GM21529 (cell line): ENCODE measurements around the gene RIPOR1.
"Not testable (repeated sequence)": the region's sequence is repeated elsewhere in the genome, so short reads cannot be mapped to it uniquely, and the experiment has no call there.

Experiments used
- ATAC-seq: cut with Tn5 transposase; IDR thresholded peaks from one replicate; pipeline ENCODE4 v1.9.1; 2021; ENCODE audit not compliant: unreplicated experiment

RIPOR1 gene, protein sequence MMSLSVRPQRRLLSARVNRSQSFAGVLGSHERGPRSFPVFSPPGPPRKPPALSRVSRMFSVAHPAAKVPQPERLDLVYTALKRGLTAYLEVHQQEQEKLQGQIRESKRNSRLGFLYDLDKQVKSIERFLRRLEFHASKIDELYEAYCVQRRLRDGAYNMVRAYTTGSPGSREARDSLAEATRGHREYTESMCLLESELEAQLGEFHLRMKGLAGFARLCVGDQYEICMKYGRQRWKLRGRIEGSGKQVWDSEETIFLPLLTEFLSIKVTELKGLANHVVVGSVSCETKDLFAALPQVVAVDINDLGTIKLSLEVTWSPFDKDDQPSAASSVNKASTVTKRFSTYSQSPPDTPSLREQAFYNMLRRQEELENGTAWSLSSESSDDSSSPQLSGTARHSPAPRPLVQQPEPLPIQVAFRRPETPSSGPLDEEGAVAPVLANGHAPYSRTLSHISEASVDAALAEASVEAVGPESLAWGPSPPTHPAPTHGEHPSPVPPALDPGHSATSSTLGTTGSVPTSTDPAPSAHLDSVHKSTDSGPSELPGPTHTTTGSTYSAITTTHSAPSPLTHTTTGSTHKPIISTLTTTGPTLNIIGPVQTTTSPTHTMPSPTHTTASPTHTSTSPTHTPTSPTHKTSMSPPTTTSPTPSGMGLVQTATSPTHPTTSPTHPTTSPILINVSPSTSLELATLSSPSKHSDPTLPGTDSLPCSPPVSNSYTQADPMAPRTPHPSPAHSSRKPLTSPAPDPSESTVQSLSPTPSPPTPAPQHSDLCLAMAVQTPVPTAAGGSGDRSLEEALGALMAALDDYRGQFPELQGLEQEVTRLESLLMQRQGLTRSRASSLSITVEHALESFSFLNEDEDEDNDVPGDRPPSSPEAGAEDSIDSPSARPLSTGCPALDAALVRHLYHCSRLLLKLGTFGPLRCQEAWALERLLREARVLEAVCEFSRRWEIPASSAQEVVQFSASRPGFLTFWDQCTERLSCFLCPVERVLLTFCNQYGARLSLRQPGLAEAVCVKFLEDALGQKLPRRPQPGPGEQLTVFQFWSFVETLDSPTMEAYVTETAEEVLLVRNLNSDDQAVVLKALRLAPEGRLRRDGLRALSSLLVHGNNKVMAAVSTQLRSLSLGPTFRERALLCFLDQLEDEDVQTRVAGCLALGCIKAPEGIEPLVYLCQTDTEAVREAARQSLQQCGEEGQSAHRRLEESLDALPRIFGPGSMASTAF

GRCh38 chr16:67528222-67528869, at the start of gene RIPOR1:
Gene RIPOR1 (plus strand): TSS chr16:67528829. CDS start chr16:67538447, 9,618 bp downstream.
- peak; percentile 38 for ATAC-seq

DNA sequence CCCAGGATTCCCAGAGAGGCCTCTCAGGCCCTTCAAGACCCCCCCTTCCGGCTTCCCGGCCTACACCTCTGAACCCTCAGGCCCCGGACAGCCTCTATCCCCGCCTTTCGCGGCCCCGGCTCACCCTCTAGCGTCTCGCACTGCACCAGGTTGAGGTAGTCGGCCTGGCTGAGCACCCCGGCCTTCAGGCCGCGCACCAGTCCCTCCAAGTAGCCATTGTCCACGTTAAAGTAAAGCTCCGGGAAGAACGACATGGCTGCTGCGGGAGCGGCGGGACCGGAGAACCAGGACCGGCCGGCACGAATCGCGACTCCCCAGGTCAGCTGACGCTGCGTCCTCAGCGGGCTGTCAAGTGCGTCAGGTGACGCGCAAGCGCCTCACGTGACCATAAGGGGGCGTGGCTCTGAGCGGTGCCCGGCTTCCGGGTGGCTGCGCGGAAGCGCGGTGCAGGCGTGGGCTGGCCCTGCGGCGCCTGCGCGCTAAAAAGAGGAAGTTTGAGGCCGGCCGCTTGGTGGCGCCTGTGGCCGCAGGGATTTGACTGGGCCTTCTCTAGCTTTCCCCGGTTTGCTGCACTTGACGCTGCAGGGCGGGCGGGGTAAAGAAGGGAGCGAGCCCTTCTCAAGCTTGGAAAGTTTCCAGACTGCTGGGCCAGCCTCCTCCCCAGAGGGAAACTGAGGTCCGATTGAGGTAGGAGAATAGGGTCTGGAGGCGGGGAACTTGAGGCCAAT, 47.6 kb upstream of the RIPOR1 start, which contains the start of gene ATP6V0D1:
TSS of gene ATP6V0D1 (minus strand) at position 325 of the 728 bp plus-strand sequence. CDS start at position 254, 71 bp downstream.
- ATAC-seq: peak; percentile 92

DNA sequence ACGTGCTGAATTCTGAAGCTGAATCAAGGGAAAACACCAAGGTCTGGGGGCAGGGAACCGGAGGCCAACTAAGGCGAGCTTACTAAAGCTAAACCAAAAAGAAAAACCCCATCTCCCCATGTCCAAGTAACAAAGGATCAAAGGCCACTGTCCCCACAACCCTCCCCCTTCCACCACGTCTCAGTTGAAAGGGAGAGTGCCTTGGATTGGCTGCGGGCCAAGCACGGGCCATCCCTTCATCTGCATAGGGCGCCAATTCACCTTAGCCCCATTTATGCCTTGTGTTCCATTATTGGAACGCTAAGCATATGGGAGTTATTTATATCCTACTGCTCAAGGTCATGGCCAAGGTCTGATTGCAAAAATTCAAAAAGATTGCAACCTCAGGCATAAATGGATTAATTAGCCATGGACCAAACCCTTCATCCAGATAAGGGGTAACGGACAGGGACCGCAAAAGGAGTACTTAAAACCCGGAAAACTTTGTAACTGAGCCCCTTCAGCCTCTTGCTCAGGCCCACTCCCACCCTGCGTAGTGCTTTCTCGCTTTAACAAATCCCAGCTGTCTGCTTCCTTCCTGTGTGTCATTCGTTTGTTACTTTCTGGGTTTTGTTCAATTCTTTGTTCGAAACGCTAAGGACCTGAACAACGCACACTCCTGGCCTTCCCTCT, 46.9 kb upstream of the RIPOR1 start:
- ATAC-seq: no peak

GRCh38 chr16:67482233-67482924, 46.2 kb upstream of the RIPOR1 start:
- ATAC-seq: no peak

DNA sequence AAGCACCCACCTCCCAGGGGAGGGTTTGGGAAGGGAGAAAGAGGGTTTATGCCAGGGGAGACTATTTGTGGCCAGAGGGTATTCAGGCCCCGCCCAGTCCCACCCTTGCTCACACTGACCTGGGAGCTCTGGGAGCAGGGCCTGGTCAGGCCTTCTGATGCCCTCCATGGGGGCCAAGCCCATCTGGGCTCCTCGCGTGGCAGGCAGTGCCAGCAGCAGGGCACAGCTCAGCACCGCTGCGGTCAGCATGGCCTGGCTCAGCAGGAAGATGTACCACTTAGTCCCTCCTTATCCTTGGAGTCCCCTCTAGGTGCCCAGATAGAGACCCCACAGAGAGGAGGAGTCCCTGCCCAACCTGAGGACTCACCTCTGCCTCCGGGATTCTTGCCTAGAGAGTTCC, 45.5 kb upstream of the RIPOR1 start, which contains the start of gene AGRP:
TSS of gene AGRP (minus strand) at position 398 of the 400 bp plus-strand sequence. CDS start at position 249, 149 bp downstream.
- no peak for ATAC-seq

DNA sequence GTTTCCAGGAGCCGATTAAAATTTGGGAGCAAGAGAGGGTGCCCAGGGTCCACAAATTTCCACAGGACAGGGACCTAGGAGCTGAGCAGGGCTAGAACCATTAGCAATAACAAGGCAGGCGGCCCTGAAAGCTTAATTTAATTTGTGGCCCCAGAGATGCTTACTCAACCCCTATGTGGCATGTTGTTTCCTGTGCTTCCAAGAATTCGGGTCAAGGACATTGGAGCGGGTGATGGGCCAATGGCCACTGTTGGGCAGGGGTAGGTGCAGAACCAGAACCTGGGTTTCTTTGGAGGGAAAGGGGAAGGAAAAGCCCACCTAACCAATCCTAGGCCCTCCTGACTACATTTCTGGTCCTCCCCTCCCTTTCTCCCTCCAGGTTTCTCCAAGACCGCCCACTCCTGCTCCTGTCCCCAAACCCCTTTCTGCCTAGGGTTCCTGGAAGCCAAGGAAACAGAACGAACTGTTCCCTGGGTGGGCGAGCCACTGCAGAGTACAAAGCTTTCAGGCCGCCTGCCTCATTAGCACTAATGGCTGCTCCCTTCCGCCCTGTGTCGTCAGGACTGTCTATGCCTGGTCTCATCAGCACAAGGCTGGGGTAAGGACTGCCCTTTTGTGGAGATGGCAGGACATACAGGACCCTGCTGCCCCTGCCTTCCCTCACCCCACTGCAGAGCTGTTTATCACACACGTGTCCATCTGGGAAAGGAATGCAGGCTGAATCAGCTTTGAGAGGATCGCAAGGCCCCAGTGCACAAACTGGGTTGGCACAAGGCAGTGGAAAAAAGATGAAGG, 44.7 kb upstream of the RIPOR1 start:
- no peak for ATAC-seq

DNA sequence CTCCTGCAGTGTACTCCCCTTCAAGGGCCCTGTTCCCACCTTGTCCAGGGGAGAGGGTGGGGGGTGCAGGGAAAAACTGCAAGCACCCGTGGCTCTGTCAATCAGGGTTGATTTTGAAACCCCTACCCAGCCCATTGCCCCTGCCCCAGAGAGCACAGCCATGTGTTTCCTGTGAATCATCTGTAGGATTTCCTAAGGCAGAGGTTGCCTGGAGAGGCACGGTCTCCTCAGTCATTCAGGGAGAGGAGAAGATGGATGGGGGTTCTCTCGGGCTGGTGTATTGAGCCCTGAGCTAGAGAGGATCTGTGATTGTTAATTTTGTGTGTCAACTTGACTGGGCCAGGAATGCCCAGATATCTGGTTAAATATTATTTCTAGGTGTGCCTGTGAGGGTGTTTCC, 41.8 kb upstream of the RIPOR1 start:
- ATAC-seq: no peak

DNA sequence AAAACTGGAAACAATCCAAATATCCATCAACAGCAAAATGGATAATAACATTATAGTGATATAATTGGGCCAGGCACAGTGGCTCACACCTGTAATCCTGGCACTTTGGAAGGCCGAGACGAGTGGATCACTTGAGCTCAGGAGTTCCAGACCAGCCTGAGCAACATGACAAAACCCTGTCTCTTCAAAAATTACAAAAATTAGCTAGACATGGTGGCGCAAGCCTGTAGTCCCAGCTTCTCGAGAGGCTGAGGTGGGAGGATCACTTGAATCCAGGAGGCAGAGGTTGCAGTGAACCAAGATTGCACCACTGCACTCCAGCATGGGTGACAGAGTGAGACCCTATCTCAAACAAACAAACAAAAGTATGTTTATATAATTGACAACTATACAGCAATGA, 41.1 kb upstream of the RIPOR1 start:
- not testable (repeated sequence) for ATAC-seq

- ATAC-seq: no peak
Observed at GRCh38 chr16:67489401-67490083, 39.1 kb upstream of the RIPOR1 start.

GRCh38 chr16:67490335-67491096, 38.1 kb upstream of the RIPOR1 start:
- ATAC-seq: no peak

GRCh38 chr16:67499106-67499505, 29.5 kb upstream of the RIPOR1 start:
- no peak for ATAC-seq

DNA sequence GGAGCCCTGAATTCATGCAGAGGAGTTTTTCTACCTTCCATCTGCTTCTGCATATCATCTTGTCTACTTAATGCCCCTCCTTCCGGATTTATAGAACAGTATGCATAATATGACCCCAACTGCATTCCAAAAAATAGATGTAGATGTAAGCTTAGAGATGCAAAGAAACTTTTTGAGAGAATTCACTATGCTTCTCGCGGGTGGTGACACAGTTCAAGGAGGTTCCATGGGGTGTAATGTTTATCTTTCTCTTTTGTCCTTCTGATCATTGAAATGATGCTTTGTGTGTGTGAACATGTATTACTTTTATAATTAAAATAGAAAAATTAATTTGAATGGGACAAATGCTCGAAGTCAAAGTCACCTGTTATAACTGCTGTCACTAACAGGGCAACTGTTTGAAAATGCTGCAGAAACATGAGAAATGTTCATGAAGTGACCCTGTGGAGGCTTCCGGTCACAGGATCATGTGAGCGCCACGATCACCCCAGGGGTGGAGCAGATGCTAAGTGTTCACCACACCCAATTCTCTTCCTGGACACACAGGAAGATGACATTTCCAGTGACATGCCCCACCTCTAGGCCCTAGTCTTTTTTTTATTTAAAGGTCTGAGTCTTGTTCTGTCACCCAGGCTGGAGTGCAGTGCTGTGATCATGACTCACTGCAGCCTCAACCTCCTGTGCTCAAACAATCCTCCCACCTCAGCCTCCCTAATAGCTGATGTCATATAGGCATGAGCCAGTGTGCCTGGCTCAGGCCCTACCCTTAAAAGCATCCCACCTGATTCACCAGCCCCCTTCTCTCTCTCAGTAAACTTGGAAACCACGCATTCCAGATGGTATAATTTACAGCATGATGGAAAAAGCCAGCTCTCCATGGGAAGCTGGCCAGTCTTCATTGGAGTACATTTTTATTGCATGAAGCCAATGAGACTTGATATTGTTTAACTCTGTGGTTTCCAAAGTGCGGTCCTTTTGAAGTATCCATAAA, 24.3 kb upstream of the RIPOR1 start:
- peak; percentile 79 for ATAC-seq

- ATAC-seq: no peak
Observed at GRCh38 chr16:67506468-67506867, 22.2 kb upstream of the RIPOR1 start.

GRCh38 chr16:67509016-67509415, 19.6 kb upstream of the RIPOR1 start:
- ATAC-seq: no peak

- not testable (repeated sequence) for ATAC-seq
Observed at GRCh38 chr16:67513892-67514291, 14.7 kb upstream of the RIPOR1 start.
